ENCODE data around the gene TTC3.
A peak's percentile ranks its signal among the peaks of the same experiment; 100 is the strongest.

The TTC3 gene

GRCh38 chr21:37230632-37231248 is 157.7 kb downstream of the TTC3 start:
- DNase-seq: no peak

- DNase-seq: no peak
Observed at GRCh38 chr21:37231249-37231645, 158.2 kb downstream of the TTC3 start.

GRCh38 chr21:37231671-37232070 is 158.6 kb downstream of the TTC3 start:
- DNase-seq: no peak

GRCh38 chr21:37232274-37233018 is 159.4 kb downstream of the TTC3 start:
- DNase-seq: no peak

- no peak for DNase-seq
Observed at GRCh38 chr21:37233551-37234146, 160.6 kb downstream of the TTC3 start.

GRCh38 chr21:37237346-37237745 is 164.3 kb downstream of the TTC3 start:
- no peak for DNase-seq

GRCh38 chr21:37237764-37238163 is 164.7 kb downstream of the TTC3 start:
- no peak for DNase-seq

GRCh38 chr21:37240978-37241377 is 167.9 kb downstream of the TTC3 start:
- DNase-seq: no peak

GRCh38 chr21:37241426-37241825 is 168.4 kb downstream of the TTC3 start:
- DNase-seq: no peak

- no peak for DNase-seq
Observed at GRCh38 chr21:37243961-37244360, 170.9 kb downstream of the TTC3 start.

- peak; percentile 61 for DNase-seq
Observed at GRCh38 chr21:37244501-37245095, 171.5 kb downstream of the TTC3 start.

- no peak for DNase-seq
Observed at GRCh38 chr21:37245151-37245550, 172.1 kb downstream of the TTC3 start.

GRCh38 chr21:37248298-37248697 is 175.2 kb downstream of the TTC3 start:
- no peak for DNase-seq

GRCh38 chr21:37249112-37249904 is 176.3 kb downstream of the TTC3 start:
- DNase-seq: no peak

- DNase-seq: no peak
Observed at GRCh38 chr21:37251294-37251634, 178.2 kb downstream of the TTC3 start.
